ENCODE measurements around the gene TPRN.

Gene TPRN

GRCh38 chr9:137212520-137212919 lies 12.0 kb upstream of the TPRN start:
- no peak for DNase-seq (ENCODE audit: low spot score)

- DNase-seq (ENCODE audit: low spot score) = no peak
Measured at GRCh38 chr9:137211532-137211931, 11.0 kb upstream of the TPRN start.

GRCh38 chr9:137206602-137207001 lies 6.1 kb upstream of the TPRN start:
- DNase-seq (ENCODE audit: low spot score) = no peak

DNA sequence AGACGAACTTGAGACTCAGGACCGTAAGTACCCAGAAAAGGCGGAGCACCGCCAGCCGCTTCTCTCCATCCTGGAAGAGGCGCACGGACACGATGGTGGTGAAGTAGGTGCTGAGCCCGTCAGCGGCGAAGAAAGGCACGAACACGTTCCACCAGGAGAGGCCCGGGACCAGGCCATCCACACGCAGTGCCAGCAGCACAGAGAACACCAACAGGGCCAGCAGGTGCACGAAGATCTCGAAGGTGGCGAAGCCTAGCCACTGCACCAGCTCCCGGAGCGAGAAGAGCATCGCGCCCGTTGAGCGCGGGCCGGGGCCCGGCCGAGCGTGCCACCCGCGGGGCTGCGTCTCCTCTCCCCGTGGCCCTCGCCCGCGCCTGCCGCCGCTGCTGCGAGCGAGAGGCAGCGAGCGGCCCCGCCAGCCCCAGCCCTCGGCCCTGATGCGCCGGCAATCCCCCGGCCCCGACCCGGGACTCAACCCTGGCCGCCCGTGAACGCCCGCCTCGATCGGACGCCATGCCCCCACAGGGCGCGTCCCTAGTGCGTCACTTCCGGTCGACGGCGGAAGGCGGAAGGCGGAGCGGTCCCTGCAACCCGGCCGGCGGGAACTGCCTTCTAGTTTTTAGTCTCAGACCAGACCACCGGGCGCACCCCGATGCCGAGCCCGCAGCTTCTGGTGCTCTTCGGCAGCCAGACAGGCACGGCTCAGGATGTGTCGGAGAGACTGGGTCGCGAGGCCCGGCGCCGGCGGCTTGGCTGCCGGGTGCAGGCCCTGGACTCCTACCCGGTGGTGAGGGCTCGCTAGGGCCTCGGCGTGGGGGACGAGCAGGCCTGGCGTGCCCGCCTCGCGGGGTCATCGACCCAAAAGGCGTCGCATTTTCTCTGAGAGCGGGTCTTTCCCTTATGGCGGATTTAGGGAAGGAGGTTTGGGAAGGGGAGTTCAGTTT lies 4.9 kb upstream of the TPRN start, which contains the start of the genes NDOR1 and TMEM203:
TSS of gene NDOR1 (plus strand) at position 575 of the 944 bp plus-strand sequence. CDS start at position 653, 78 bp downstream.
TSS of gene TMEM203 (minus strand) at position 523 of the 944 bp plus-strand sequence. CDS start at position 289, 234 bp downstream.
- DNase-seq (ENCODE audit: low spot score) = peak; percentile 88

GRCh38 chr9:137204731-137205125 lies 4.2 kb upstream of the TPRN start:
- DNase-seq (ENCODE audit: low spot score) = no peak

- no peak for DNase-seq (ENCODE audit: low spot score)
Measured at GRCh38 chr9:137202966-137203365, 2.4 kb upstream of the TPRN start.

GRCh38 chr9:137201205-137201868 lies 796 bp upstream of the TPRN start:
- DNase-seq (ENCODE audit: low spot score) = no peak

- no peak for DNase-seq (ENCODE audit: low spot score)
Measured at GRCh38 chr9:137199411-137200121, 975 bp downstream of the TPRN start.

GRCh38 chr9:137198902-137199283 lies 1.6 kb downstream of the TPRN start:
- peak; percentile 82 for DNase-seq (ENCODE audit: low spot score)

GRCh38 chr9:137198051-137198901 lies 2.3 kb downstream of the TPRN start:
- peak; percentile 53 for DNase-seq (ENCODE audit: low spot score)

DNA sequence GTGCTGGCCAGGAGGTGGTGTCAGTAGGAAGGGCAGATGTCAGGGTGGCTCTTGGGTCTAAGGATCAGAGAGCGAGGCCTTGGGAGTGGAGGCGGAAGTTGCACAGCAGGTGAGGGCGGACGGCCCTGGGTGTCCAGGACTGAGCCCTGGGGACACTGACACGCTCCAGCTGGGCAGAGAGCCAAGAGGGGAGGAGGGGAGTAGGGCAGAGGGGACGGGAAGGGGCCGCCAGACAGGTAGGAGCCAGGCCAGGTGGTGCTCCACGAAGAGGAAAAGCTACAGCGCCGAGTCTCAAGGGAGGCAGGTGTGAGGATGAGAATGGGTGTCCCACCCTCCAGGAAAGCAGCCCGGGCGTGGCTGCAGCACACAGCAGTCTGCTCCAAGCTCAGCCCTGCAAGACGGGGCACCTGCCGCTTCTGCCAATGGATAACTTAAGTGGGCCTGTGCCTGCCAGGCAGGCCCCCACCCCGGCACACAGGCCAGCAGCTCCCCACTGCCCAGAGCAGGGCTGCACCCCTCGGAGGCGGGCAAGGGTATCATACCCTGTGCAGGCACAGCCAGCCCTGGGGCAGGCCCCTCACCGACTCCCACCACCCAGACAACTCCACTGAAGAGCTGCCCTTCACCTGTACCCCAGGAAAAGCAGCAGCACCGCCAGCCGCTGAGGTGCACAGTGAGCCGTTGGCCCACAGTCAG lies 4.9 kb downstream of the TPRN start:
- no peak for DNase-seq (ENCODE audit: low spot score)

- no peak for DNase-seq (ENCODE audit: low spot score)
Measured at GRCh38 chr9:137194909-137195308, 5.6 kb downstream of the TPRN start.

- no peak for DNase-seq (ENCODE audit: low spot score)
Measured at GRCh38 chr9:137194388-137194787, 6.2 kb downstream of the TPRN start.

GRCh38 chr9:137193771-137194170 lies 6.8 kb downstream of the TPRN start:
- no peak for DNase-seq (ENCODE audit: low spot score)

DNA sequence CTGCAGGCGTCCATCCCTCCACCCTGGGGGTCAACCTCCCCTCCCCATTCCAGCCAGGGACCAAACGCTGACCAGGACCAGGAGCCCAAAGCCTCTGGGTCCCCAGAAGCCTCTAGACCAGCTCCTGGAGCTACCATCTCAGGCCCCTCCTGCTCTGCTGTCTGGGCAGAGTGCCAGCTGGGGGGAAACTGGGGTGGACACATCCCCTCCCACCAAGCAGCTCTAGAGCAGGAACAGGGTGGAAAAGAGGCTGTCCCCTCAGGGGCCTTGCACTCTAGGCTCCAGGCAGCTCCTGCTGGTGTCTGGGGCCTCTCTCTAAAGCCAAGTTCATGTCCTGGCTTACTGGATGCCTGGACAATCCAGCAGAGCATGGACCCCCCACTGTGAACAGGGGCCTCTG lies 7.7 kb downstream of the TPRN start:
- DNase-seq (ENCODE audit: low spot score) = no peak

- no peak for DNase-seq (ENCODE audit: low spot score)
Measured at GRCh38 chr9:137192448-137192780, 8.1 kb downstream of the TPRN start.

DNA sequence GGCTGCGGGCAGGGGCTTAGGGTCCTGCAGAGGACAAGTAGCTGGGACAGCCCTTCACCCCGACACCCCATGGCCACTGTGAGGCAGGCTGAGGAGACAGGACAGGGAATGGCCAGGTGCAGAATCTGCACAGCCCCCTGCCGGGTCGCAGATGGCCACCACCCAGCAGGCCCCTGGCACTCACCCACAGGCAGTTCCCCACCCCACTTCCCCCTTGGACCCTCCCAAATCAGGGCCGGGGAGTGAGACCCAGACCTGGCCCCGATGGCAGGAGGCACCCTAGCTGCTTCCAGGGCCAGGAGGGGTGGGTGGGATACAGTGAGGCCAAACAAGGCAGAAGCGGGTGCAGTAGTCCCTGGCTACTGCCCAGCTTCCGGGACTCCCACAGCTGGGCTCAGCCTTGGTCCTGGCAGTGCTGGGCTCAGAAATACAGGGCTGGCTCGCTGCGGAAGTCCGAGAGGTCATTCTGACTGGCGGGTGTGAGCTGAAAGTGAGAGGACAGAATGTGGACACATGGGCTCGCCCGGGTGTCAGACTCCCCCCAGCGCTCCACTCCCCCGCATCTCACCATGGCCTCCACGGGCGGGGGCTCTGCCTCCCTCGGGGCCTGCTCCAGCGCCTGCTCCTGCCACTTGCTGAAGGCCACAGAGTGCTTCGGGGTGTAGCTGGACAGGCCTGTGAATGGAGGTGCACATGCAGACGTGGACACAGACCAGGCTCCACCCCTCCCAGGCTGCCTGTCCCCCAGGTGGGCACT lies 8.7 kb downstream of the TPRN start:
- DNase-seq (ENCODE audit: low spot score) = peak; percentile 33

- no peak for DNase-seq (ENCODE audit: low spot score)
Measured at GRCh38 chr9:137191245-137191644, 9.3 kb downstream of the TPRN start.

GRCh38 chr9:137190315-137190856 lies 10.2 kb downstream of the TPRN start:
- DNase-seq (ENCODE audit: low spot score) = no peak
